Stimulated activated CD4-positive, alpha-beta T cell treated with anti-CD3 and anti-CD28 coated beads, Interleukin-12 subunit alpha, Interleukin-12 subunit beta, amount 100 ng/mL, for 4 hours (primary cell): ENCODE data around the gene VEPH1.

ENCODE experiments used
- DNase-seq: peaks from one replicate; pipeline ENCODE4 v3.0.0-alpha.2; 2020

The VEPH1 gene

GRCh38 chr3:157420606-157421130 lies 82.5 kb downstream of the VEPH1 start:
- DNase-seq, result no peak

- DNase-seq, result no peak
These were observed 85.1 kb downstream of the VEPH1 start for GRCh38 chr3:157418104-157418503.

GRCh38 chr3:157417247-157417646 lies 86.0 kb downstream of the VEPH1 start:
- DNase-seq, result no peak

GRCh38 chr3:157416347-157417087 lies 86.7 kb downstream of the VEPH1 start:
- DNase-seq, result no peak

- no peak for DNase-seq
These were observed 88.4 kb downstream of the VEPH1 start for GRCh38 chr3:157414861-157415260.

GRCh38 chr3:157412323-157412855 lies 90.8 kb downstream of the VEPH1 start:
- no peak for DNase-seq

- DNase-seq, result no peak
These were observed 92.3 kb downstream of the VEPH1 start for GRCh38 chr3:157410945-157411344.

- no peak for DNase-seq
These were observed 93.7 kb downstream of the VEPH1 start for GRCh38 chr3:157409516-157409915.

- no peak for DNase-seq
These were observed 94.6 kb downstream of the VEPH1 start for GRCh38 chr3:157408499-157409149.

- DNase-seq, result no peak
These were observed 95.4 kb downstream of the VEPH1 start for GRCh38 chr3:157407769-157408168.

GRCh38 chr3:157406394-157406793 lies 96.8 kb downstream of the VEPH1 start:
- DNase-seq, result no peak

- no peak for DNase-seq
These were observed 97.8 kb downstream of the VEPH1 start for GRCh38 chr3:157405457-157405856.

- DNase-seq, result no peak
These were observed 98.8 kb downstream of the VEPH1 start for GRCh38 chr3:157404381-157404780.

- no peak for DNase-seq
These were observed 104.6 kb downstream of the VEPH1 start for GRCh38 chr3:157398598-157398997.

- DNase-seq, result no peak
These were observed 108.8 kb downstream of the VEPH1 start for GRCh38 chr3:157394411-157394810.

GRCh38 chr3:157393113-157393512 lies 110.1 kb downstream of the VEPH1 start:
- no peak for DNase-seq

- DNase-seq, result no peak
These were observed 111.1 kb downstream of the VEPH1 start for GRCh38 chr3:157392104-157392503.

GRCh38 chr3:157390713-157391515 lies 112.3 kb downstream of the VEPH1 start:
- DNase-seq, result no peak

- DNase-seq, result no peak
These were observed 114.2 kb downstream of the VEPH1 start for GRCh38 chr3:157388976-157389375.

- DNase-seq, result no peak
These were observed 115.3 kb downstream of the VEPH1 start for GRCh38 chr3:157387708-157388435.

GRCh38 chr3:157384491-157384890 lies 118.7 kb downstream of the VEPH1 start:
- no peak for DNase-seq

GRCh38 chr3:157384031-157384430 lies 119.2 kb downstream of the VEPH1 start:
- no peak for DNase-seq

GRCh38 chr3:157381606-157382005 lies 121.6 kb downstream of the VEPH1 start:
- no peak for DNase-seq
